DMS114 treated with DMSO at 0.1 percent for 48 hours (cell line): ENCODE measurements around the gene MRPL37.
"Not testable (repeated sequence)": the region's sequence is repeated elsewhere in the genome, so short reads cannot be mapped to it uniquely, and the experiment has no call there.

Source experiments
- DNase-seq: peaks from one replicate; lab custom pipeline; 2025; ENCODE audit not compliant: unreplicated experiment; lab: John Stamatoyannopoulos, UW

MRPL37 gene

GRCh38 chr1:54199765-54200518, at the start of gene MRPL37, which contains the start of gene CYB5RL:
Gene MRPL37, plus strand, starts transcription at chr1:54200167. Its CDS starts 77 bp downstream, at chr1:54200244.
Gene CYB5RL, minus strand, starts transcription at chr1:54200030. Its CDS starts 4,414 bp downstream, at chr1:54195616.
- peak; percentile 99 for DNase-seq

GRCh38 chr1:54151013-54151412, 49.0 kb upstream of the MRPL37 start:
- DNase-seq: no peak

GRCh38 chr1:54152696-54153095, 47.3 kb upstream of the MRPL37 start, which contains the start of gene CDCP2:
Gene CDCP2, minus strand, starts transcription at chr1:54153000. Its CDS starts 78 bp downstream, at chr1:54152922.
- no peak for DNase-seq

- no peak for DNase-seq
Measured at GRCh38 chr1:54153535-54154439, 46.2 kb upstream of the MRPL37 start.

GRCh38 chr1:54156201-54156600, 43.8 kb upstream of the MRPL37 start:
- DNase-seq: no peak

GRCh38 chr1:54156986-54157385, 43.0 kb upstream of the MRPL37 start:
- no peak for DNase-seq

GRCh38 chr1:54157401-54157800, 42.6 kb upstream of the MRPL37 start:
- DNase-seq: no peak

- DNase-seq: no peak
Measured at GRCh38 chr1:54158071-54158470, 41.9 kb upstream of the MRPL37 start.

- DNase-seq: no peak
Measured at GRCh38 chr1:54159733-54160316, 40.1 kb upstream of the MRPL37 start.

GRCh38 chr1:54160351-54160750, 39.6 kb upstream of the MRPL37 start:
- DNase-seq: no peak

- no peak for DNase-seq
Measured at GRCh38 chr1:54161495-54162168, 38.3 kb upstream of the MRPL37 start.

GRCh38 chr1:54163051-54163450, 36.9 kb upstream of the MRPL37 start:
- DNase-seq: no peak

GRCh38 chr1:54163573-54163972, 36.4 kb upstream of the MRPL37 start:
- no peak for DNase-seq

- DNase-seq: no peak
Measured at GRCh38 chr1:54165146-54165545, 34.8 kb upstream of the MRPL37 start.

GRCh38 chr1:54166357-54166756, 33.6 kb upstream of the MRPL37 start:
- DNase-seq: not testable (repeated sequence)

GRCh38 chr1:54167422-54168139, 32.4 kb upstream of the MRPL37 start:
- DNase-seq: no peak

- DNase-seq: no peak
Measured at GRCh38 chr1:54168206-54168965, 31.6 kb upstream of the MRPL37 start.

GRCh38 chr1:54169068-54169467, 30.9 kb upstream of the MRPL37 start:
- no peak for DNase-seq

- DNase-seq: no peak
Measured at GRCh38 chr1:54171016-54171415, 29.0 kb upstream of the MRPL37 start.
